ENCODE measurements around the gene CREM. TPM values are rescaled to one million over a fixed set of nuclear protein-coding genes. Genes with fewer than 3 reads are reported as not detected.
"Not testable (repeated sequence)": the region's sequence is repeated elsewhere in the genome, so short reads cannot be mapped to it uniquely, and the experiment has no call there.

The CREM gene
- 20.9 TPM for polyA plus RNA-seq (2013, experiment 1 of 2; ENCODE audit: insufficient read length)
- 23.9 TPM for polyA plus RNA-seq (2013, experiment 2 of 2; ENCODE audit: insufficient read length)

DNA sequence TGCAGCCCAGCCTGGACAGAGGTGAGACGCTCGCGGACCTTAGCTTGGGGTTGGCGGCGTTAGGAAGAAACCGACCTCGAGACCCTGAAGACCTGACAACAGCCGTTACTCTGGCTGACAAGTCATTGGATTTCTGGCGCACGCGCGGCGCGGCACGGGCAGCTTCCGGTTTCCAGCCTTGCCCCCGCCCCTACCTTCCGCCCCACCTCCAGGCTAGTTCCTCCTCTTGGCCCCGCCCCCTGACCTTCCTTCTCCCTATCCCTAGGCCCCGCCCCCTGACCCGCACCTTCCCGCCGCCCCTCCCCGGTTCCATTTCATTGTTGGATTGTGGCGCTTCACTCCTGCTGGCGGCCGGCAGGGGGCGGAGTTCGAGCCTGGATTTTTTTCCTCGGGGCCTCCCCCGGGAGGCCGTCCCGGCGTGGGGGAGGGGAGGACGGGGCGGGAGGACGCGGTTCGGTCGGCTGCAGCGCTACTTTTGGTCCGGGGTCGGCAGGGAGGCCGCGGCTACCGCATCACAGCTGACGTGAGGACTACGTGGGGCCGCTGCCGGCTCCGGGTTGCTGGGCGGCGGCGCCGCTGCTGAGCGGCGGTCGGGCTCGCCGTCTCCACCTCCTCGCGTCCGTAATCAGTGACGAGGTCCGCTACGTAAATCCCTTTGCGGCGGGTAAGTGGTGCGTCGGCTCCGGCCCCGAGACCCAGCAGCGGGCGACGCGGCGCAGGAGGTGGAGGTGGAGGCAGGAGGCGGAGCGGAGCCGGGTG lies at the start of gene CREM:
TSS of gene CREM (plus strand) at position 317 of the 759 bp plus-strand sequence. CDS start 10,990 bp downstream, outside the sequence.
- DNase-seq, result peak; percentile 97

GRCh38 chr10:35079265-35079664 lies 47.4 kb upstream of the CREM start:
- DNase-seq, result no peak

GRCh38 chr10:35079763-35080162 lies 46.9 kb upstream of the CREM start:
- peak; percentile 86 for DNase-seq

GRCh38 chr10:35080261-35080660 lies 46.4 kb upstream of the CREM start:
- DNase-seq, result not testable (repeated sequence)

- DNase-seq, result no peak
These were observed 43.4 kb upstream of the CREM start for GRCh38 chr10:35083242-35083641.

GRCh38 chr10:35089611-35090161 lies 37.0 kb upstream of the CREM start:
- no peak for DNase-seq

GRCh38 chr10:35090162-35090954 lies 36.3 kb upstream of the CREM start, which contains the start of gene CUL2:
Gene CUL2, minus strand, starts transcription at chr10:35090341. Its CDS starts 19,024 bp downstream, at chr10:35071317.
- peak; percentile 97 for DNase-seq

GRCh38 chr10:35091994-35092790 lies 34.5 kb upstream of the CREM start:
- DNase-seq, result no peak

- no peak for DNase-seq
These were observed 33.8 kb upstream of the CREM start for GRCh38 chr10:35092851-35093250.

DNA sequence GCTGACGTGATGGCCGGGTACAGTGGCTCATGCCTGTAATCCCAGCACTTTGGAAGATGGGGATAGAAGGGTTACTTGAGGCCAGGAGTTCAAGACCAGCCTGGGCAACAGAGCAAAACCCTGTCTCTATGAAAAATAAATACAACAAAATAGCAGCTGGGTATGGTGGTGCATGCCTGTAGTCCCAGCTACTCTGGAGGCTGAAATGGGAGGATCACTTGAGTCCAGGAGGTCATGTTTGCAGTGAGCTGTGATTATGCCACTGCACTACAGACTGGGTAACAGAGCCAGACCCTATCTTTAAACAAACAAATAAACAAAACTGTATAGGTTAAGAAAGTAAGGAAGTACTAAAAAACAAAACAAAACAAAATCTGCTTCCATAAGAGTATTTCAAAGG lies 30.3 kb upstream of the CREM start:
- DNase-seq, result no peak

DNA sequence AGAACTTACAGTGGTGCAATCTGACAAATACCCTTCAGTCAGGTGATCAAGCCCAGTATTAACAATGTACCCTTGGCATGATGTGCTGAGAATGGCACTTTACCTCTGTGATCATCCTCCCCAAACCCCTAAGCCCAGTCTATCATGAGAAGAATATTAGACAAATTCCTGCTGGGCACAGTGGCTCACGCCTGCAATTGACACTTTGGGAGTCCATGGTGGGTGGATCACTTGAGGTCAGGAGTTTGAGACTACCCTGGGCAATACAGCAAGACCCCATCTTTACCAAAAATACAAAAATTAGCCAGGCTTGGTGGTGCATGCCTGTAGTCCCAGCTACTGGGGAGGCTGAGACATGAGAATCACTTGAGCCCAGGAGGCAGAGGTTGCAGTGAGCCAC lies 29.1 kb upstream of the CREM start:
- DNase-seq, result no peak

GRCh38 chr10:35103882-35104281 lies 22.8 kb upstream of the CREM start:
- no peak for DNase-seq

GRCh38 chr10:35112571-35112970 lies 14.1 kb upstream of the CREM start:
- DNase-seq, result no peak

DNA sequence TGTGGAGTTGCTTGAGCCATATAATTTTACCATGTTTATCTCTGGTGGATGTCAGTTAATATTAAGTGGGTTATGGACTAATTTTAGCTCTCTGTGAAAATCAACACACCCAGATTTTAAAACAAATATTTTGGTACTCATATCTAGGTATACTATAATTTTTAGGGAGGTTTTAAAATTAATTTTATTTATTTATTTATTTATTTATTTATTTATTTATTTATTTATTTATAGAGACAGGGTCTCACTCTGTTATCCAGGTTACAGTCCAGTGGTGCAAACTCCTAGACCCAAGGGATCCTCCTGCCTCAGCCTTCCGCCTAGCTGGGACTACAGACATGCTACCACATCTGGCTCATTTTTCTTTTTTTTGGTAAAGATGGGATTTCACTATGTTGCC lies 7.3 kb upstream of the CREM start:
- DNase-seq, result no peak

- DNase-seq, result no peak
These were observed 2.1 kb upstream of the CREM start for GRCh38 chr10:35124540-35124939.

- no peak for DNase-seq
These were observed 550 bp upstream of the CREM start for GRCh38 chr10:35126062-35126529.

- DNase-seq, result peak; percentile 65
These were observed 744 bp downstream of the CREM start for GRCh38 chr10:35127289-35127891.

DNA sequence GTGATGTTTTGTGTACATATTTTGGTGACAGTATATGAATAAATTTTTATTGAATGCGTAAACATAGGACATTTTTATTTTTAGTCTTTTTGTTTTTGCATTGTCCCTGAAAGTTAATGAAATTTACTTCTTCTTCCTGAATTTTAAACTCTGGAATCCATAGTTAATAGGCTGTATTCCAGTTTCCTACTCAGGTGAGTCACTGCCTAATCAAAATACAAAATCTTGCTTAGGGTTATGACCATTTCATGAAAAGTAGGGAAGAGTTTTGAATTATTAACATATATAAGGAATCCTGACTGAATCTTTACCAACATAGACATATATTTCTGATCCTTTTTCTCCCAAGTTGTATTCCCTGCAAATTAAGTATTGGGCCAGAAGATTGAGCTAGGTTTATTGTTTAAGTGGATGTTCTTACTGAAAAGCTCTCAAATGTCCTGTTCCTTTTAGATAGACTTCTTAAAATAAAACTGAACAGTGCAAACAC lies 2.6 kb downstream of the CREM start:
- DNase-seq, result no peak

GRCh38 chr10:35130663-35131062 lies 4.0 kb downstream of the CREM start:
- no peak for DNase-seq

DNA sequence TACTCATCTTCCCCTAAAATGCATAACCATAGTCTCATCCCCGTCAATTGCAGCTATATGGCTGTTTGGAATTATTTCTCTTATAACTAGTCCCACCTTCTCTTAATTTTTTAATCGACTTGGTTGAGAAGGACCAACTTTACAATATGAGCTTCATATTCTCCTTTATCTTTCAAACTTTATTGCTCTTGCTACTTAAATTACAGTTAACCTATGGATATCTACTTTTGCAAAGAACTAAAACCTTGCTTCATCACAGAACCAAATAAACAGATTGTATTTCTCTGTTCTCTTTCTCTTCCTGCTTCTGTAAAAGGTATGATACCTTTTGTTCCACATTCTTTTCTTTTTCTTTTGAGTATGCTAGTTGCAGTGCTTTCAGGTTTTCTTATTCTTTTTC lies 6.1 kb downstream of the CREM start:
- no peak for DNase-seq

GRCh38 chr10:35133586-35133985 lies 6.9 kb downstream of the CREM start:
- no peak for DNase-seq

- DNase-seq, result peak; percentile 4
These were observed 9.2 kb downstream of the CREM start for GRCh38 chr10:35135861-35136260.
